GM18873 (cell line): ENCODE results near the gene KRTAP2-2.
"Not testable (repeated sequence)": the region's sequence is repeated elsewhere in the genome, so short reads cannot be mapped to it uniquely, and the experiment has no call there.

Experiments
- ATAC-seq: cut with Tn5 transposase; IDR thresholded peaks from one replicate; pipeline ENCODE4 v1.9.1; 2021; ENCODE audit warnings: mild to moderate bottlenecking, moderate library complexity, moderate number of reproducible peaks; ENCODE audit not compliant: unreplicated experiment, low FRiP score

KRTAP2-2 gene

GRCh38 chr17:41065016-41065689 lies 10.1 kb upstream of the KRTAP2-2 start:
- not testable (repeated sequence) for ATAC-seq

GRCh38 chr17:41064301-41064700 lies 9.3 kb upstream of the KRTAP2-2 start:
- no peak for ATAC-seq

- no peak for ATAC-seq
Observed at GRCh38 chr17:41063449-41063848, 8.4 kb upstream of the KRTAP2-2 start.

- ATAC-seq = no peak
Observed at GRCh38 chr17:41061964-41062363, 6.9 kb upstream of the KRTAP2-2 start.

GRCh38 chr17:41060052-41060604 lies 5.1 kb upstream of the KRTAP2-2 start, which contains the start of gene KRTAP2-3:
Gene KRTAP2-3, minus strand, starts transcription at chr17:41060114. Its CDS starts 64 bp downstream, at chr17:41060050.
- ATAC-seq = no peak

GRCh38 chr17:41059276-41060051 lies 4.4 kb upstream of the KRTAP2-2 start:
- not testable (repeated sequence) for ATAC-seq

GRCh38 chr17:41058741-41059140 lies 3.7 kb upstream of the KRTAP2-2 start:
- ATAC-seq = no peak

- no peak for ATAC-seq
Observed at GRCh38 chr17:41057547-41057946, 2.5 kb upstream of the KRTAP2-2 start.

- not testable (repeated sequence) for ATAC-seq
Observed at GRCh38 chr17:41054556-41054955, 474 bp downstream of the KRTAP2-2 start.

- no peak for ATAC-seq
Observed at GRCh38 chr17:41054025-41054424, 1.0 kb downstream of the KRTAP2-2 start.

GRCh38 chr17:41052566-41052965 lies 2.5 kb downstream of the KRTAP2-2 start:
- ATAC-seq = no peak

GRCh38 chr17:41049110-41049509 lies 5.9 kb downstream of the KRTAP2-2 start:
- no peak for ATAC-seq

GRCh38 chr17:41048441-41048840 lies 6.6 kb downstream of the KRTAP2-2 start:
- no peak for ATAC-seq

- not testable (repeated sequence) for ATAC-seq
Observed at GRCh38 chr17:41046735-41047465, 8.1 kb downstream of the KRTAP2-2 start, which contains the start of gene KRTAP2-1. Gene KRTAP2-1, minus strand, starts transcription at chr17:41047316. Its CDS starts 49 bp downstream, at chr17:41047267.

- no peak for ATAC-seq
Observed at GRCh38 chr17:41042953-41043352, 12.1 kb downstream of the KRTAP2-2 start.

GRCh38 chr17:41040783-41041571 lies 14.1 kb downstream of the KRTAP2-2 start, which contains the start of gene KRTAP1-1:
Gene KRTAP1-1, minus strand, starts transcription at chr17:41041450. Its CDS starts 53 bp downstream, at chr17:41041397.
- ATAC-seq = not testable (repeated sequence)

- ATAC-seq = no peak
Observed at GRCh38 chr17:41037853-41038350, 17.1 kb downstream of the KRTAP2-2 start.

GRCh38 chr17:41034346-41034935 lies 20.6 kb downstream of the KRTAP2-2 start, which contains the start of gene KRTAP1-3:
Gene KRTAP1-3, minus strand, starts transcription at chr17:41034874. Its CDS starts 53 bp downstream, at chr17:41034821.
- not testable (repeated sequence) for ATAC-seq
